Adipocyte (in vitro differentiated cells): ENCODE results near the gene CD6.

Experiments used
- DNase-seq: peaks from one replicate; pipeline ENCODE4 v3.0.0-alpha.2; 2015; ENCODE audit warnings: low read depth
- H3K27me3 ChIP-seq: replicated peaks from 2 replicates; pipeline ENCODE4 v1.7.0; 2013; ENCODE audit warnings: mild to moderate bottlenecking, low read length, moderate library complexity; ENCODE audit not compliant: control insufficient read depth, insufficient read depth
- H3K36me3 ChIP-seq: 2 replicates; pipeline ENCODE4 v1.7.0; 2013; ENCODE audit warnings: low read length, mild to moderate bottlenecking, moderate library complexity; ENCODE audit not compliant: control insufficient read depth, insufficient read depth, severe bottlenecking
- H3K4me1 ChIP-seq: 2 replicates; pipeline ENCODE4 v1.7.0; 2013; ENCODE audit warnings: mild to moderate bottlenecking, low read length, moderate library complexity; ENCODE audit not compliant: control insufficient read depth, insufficient read depth
- H3K4me3 ChIP-seq: 2 replicates; pipeline ENCODE4 v1.7.0; 2013; ENCODE audit warnings: mild to moderate bottlenecking, low read length, moderate library complexity
- H3K9ac ChIP-seq: 2 replicates; pipeline ENCODE4 v1.7.0; 2013; ENCODE audit warnings: mild to moderate bottlenecking, low read length, moderate library complexity
- H3K9me3 ChIP-seq: 2 replicates; pipeline ENCODE4 v1.7.0; 2013; ENCODE audit warnings: mild to moderate bottlenecking, low read length, moderate library complexity; ENCODE audit not compliant: control insufficient read depth

Gene CD6

GRCh38 chr11:60937144-60937527, 34.3 kb upstream of the CD6 start:
- no peaks in the 10 kb centered on the region for H3K9me3 ChIP-seq
- H3K4me3 ChIP-seq = no peak overlapping the region
- no peaks in the 10 kb centered on the region for H3K27me3 ChIP-seq
- no peak overlapping the region for H3K9ac ChIP-seq
- peaks cover 4% of the 10 kb centered on the region for H3K4me1 ChIP-seq
- H3K36me3 ChIP-seq = peaks cover 6% of the 10 kb centered on the region
- DNase-seq = no peak

GRCh38 chr11:60937811-60938210, 33.7 kb upstream of the CD6 start:
- H3K4me1 ChIP-seq = peaks cover 3% of the 10 kb centered on the region
- H3K36me3 ChIP-seq = peaks cover 6% of the 10 kb centered on the region
- H3K27me3 ChIP-seq = no peaks in the 10 kb centered on the region
- no peak for DNase-seq
- H3K4me3 ChIP-seq = no peak overlapping the region
- no peak overlapping the region for H3K9ac ChIP-seq
- no peaks in the 10 kb centered on the region for H3K9me3 ChIP-seq

DNA sequence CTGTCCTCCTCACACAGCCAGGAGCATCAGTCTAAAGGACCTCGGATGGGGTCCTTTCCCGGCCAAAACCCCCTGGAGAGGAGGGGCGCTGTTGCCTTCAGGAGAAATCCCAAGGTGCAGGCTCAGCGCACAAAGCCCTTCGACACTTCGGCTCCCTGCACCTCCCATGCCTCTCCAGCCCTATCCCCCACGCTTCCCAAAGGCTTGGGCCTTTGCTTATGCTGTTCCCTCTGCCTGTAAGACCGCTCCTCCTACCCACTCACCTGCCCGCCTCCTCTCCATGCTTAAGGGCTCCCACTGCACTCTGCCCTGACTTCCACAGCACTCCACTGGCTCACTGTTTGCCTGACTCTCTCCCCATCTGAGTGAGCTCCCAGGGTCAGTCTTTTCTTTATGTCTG, 33.0 kb upstream of the CD6 start:
- Histone ChIP-seq H3K4me3 (no peak overlapping the region), H3K9me3 (no peaks in the 10 kb centered on the region), H3K36me3 (peaks cover 6% of the 10 kb centered on the region), H3K4me1 (no peaks in the 10 kb centered on the region), H3K27me3 (no peaks in the 10 kb centered on the region), H3K9ac (no peak overlapping the region)
- no peak for DNase-seq

- Histone ChIP-seq H3K4me3 (no peak overlapping the region), H3K36me3 (peaks cover 6% of the 10 kb centered on the region), H3K27me3 (no peaks in the 10 kb centered on the region), H3K9me3 (no peaks in the 10 kb centered on the region), H3K4me1 (no peaks in the 10 kb centered on the region), H3K9ac (no peak overlapping the region)
- DNase-seq = no peak
Observed at GRCh38 chr11:60939301-60939700, 32.2 kb upstream of the CD6 start.

DNA sequence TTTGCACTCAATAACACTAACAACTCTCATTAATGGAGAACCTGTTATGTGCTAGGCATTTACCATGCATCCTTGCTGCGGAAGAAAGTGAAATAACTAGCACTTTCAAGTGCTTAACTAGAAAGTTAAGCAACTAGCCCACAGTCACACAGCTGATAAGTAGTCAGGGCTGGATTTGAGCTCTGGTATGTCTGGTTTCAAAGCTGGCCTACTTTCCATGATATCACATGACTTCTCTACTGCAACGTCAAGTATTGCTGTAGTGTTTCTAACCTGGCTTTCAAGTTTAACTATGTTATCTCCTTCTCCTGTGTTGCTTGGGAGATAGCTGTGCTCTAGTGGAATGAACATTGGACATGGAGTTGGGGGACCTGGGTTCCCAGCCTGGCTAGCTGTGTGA, 31.6 kb upstream of the CD6 start:
- DNase-seq = peak; percentile 34
- H3K4me1 ChIP-seq = no peaks in the 10 kb centered on the region

GRCh38 chr11:60941371-60942119, 29.9 kb upstream of the CD6 start:
- Histone ChIP-seq H3K27me3 (no peaks in the 10 kb centered on the region), H3K4me3 (no peak overlapping the region), H3K36me3 (peaks cover 6% of the 10 kb centered on the region), H3K9me3 (no peaks in the 10 kb centered on the region), H3K4me1 (no peaks in the 10 kb centered on the region), H3K9ac (no peak overlapping the region)
- DNase-seq = no peak

More for the DNA sequence above, 31.6 kb upstream of the CD6 start:
- Histone ChIP-seq H3K9me3 (no peaks in the 10 kb centered on the region), H3K4me3 (no peak overlapping the region), H3K27me3 (no peaks in the 10 kb centered on the region), H3K36me3 (peaks cover 6% of the 10 kb centered on the region), H3K9ac (no peak overlapping the region)

GRCh38 chr11:60942219-60942618, 29.3 kb upstream of the CD6 start:
- no peaks in the 10 kb centered on the region for H3K9me3 ChIP-seq
- H3K27me3 ChIP-seq = no peaks in the 10 kb centered on the region
- peaks cover 6% of the 10 kb centered on the region for H3K36me3 ChIP-seq
- no peaks in the 10 kb centered on the region for H3K4me1 ChIP-seq
- no peak for DNase-seq
- H3K9ac ChIP-seq = no peak overlapping the region
- no peak overlapping the region for H3K4me3 ChIP-seq

DNA sequence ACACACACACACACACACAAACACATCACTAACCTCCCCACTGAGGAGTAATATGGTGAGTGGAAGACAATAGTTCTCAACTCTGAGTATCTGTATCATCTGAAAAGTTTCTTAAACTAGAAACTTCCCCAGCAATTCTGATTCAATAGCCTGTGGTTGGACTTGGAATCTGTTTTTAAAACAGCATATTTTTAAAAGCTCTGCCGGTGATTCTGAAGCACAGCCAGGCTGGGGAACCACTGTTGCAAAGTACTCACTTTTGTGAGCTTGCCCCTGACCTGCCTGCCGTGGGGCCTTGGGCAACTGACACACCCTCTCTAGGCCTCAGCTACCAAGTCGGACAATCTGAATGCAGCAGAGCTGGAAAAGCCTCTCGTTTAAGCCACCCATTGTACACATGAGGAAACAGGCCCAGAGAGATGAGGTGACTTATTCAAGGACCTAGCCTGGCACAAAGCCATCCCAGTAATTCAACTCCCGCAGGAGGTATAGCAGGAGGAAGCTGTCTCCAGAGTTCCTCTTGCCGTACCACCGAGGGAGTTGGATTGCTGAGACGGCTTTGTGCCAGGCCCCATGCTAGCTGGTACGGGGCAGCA, 28.4 kb upstream of the CD6 start:
- Histone ChIP-seq H3K9me3 (no peaks in the 10 kb centered on the region), H3K4me1 (no peaks in the 10 kb centered on the region), H3K36me3 (peaks cover 6% of the 10 kb centered on the region), H3K27me3 (no peaks in the 10 kb centered on the region), H3K4me3 (no peak overlapping the region), H3K9ac (no peak overlapping the region)
- peak; percentile 39 for DNase-seq

DNA sequence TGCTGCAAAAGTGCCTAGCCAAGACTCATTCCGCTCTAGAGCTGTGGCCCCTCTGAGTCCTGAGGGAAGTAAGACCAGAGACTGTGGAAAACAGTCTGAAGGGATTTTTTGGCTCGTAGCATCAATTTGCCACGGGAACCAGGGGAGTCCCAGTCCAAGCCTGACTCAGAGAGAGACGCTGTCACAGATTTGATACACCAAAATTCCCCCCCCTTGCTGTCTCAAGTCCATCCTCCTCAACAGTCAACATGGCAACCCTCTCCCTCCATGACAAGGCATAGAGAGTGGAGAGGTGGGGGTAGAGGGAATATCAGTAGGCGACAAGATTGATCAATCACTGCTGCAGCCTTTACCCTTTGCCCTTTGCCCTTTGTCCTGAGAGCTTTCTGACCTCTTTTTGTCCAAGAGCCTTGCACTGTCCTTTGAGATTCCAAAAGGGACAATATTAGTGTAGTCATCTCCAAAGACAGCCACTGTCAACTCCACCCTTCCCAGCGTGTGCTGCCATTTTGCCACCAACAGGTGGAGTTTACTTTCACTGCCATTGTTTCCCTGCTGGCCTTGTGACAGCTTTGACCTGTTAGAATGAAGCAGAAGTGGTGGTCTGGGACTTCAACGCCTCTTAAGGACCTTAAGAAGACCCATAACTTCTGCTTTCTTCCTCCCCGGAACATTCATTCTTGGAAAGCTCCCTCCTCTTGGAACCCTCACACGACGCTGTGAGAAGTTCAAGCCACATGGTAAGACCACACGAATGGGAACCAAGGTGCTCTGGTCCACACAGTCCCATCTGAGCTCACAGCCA, 26.8 kb upstream of the CD6 start:
- no peak for DNase-seq
- H3K36me3 ChIP-seq = peaks cover 6% of the 10 kb centered on the region

GRCh38 chr11:60945295-60945667, 26.2 kb upstream of the CD6 start:
- no peak overlapping the region for H3K4me3 ChIP-seq
- H3K9ac ChIP-seq = no peak overlapping the region
- no peaks in the 10 kb centered on the region for H3K9me3 ChIP-seq
- no peaks in the 10 kb centered on the region for H3K27me3 ChIP-seq
- no peaks in the 10 kb centered on the region for H3K4me1 ChIP-seq
- no peak for DNase-seq
- peaks cover 6% of the 10 kb centered on the region for H3K36me3 ChIP-seq

More for the DNA sequence above, 26.8 kb upstream of the CD6 start:
- H3K4me1 ChIP-seq = no peaks in the 10 kb centered on the region
- H3K4me3 ChIP-seq = no peak overlapping the region
- H3K27me3 ChIP-seq = no peaks in the 10 kb centered on the region
- H3K9ac ChIP-seq = no peak overlapping the region
- no peaks in the 10 kb centered on the region for H3K9me3 ChIP-seq

- H3K9me3 ChIP-seq = no peaks in the 10 kb centered on the region
Observed at GRCh38 chr11:60946601-60947264, 24.7 kb upstream of the CD6 start.

More at GRCh38 chr11:60946601-60947264, 24.7 kb upstream of the CD6 start:
- Histone ChIP-seq H3K4me3 (no peak overlapping the region), H3K27me3 (no peaks in the 10 kb centered on the region), H3K4me1 (peaks cover under 1% of the 10 kb centered on the region), H3K9ac (no peak overlapping the region), H3K36me3 (peaks cover under 1% of the 10 kb centered on the region)
- DNase-seq = no peak
